D721Med (cell line): ENCODE results near the gene PWWP2B.

Experiments
- DNase-seq: peaks from one replicate; pipeline ENCODE4 v3.0.0; 2011; ENCODE audit warnings: low spot score; ENCODE audit not compliant: insufficient read length
- FAIRE-seq: peaks from 2 replicates; lab custom pipeline; 2011; peaks lifted over from hg19 to GRCh38; lab: Jason Lieb, UNC
- TF ChIP-seq, protein P1 (sequence below): IDR thresholded peaks from 2 replicates; pipeline ENCODE4 v1.5.1; 2012; ENCODE audit warnings: mild to moderate bottlenecking, control low read depth; ENCODE audit not compliant: insufficient read depth; ENCODE audit errors: missing control alignments

Gene PWWP2B

DNA sequence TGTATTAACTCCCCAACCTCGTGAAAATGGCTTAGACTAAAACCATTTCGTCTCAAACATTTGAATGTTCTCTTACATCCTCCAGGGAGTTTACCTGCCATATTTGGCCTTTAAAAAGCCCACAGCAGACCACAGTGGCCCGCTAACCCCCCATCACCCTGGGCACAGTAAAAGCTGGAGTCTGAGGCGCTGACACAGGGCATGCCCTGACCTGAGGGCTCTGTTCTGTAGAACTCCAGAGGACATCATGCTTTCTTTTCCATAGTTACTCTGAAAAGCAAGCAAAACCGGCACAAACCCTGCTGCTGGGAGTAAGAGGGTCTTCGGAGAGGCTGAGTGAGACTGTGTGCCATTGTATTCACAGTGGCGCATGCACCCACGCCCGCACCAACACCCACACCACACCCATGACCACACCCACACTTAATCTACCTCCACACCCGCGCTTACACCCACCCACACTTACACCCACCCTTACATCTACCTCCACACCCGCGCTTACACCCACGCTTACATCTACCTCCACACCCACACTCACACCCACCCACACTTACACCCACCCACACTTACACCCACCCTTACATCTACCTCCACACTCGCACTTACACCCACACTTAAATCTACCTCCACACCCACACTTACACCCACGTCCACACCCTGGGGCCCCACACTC is 32.9 kb upstream of the PWWP2B start:
- no peak for DNase-seq
- no peak for FAIRE-seq
- TF ChIP-seq, protein P1, sequence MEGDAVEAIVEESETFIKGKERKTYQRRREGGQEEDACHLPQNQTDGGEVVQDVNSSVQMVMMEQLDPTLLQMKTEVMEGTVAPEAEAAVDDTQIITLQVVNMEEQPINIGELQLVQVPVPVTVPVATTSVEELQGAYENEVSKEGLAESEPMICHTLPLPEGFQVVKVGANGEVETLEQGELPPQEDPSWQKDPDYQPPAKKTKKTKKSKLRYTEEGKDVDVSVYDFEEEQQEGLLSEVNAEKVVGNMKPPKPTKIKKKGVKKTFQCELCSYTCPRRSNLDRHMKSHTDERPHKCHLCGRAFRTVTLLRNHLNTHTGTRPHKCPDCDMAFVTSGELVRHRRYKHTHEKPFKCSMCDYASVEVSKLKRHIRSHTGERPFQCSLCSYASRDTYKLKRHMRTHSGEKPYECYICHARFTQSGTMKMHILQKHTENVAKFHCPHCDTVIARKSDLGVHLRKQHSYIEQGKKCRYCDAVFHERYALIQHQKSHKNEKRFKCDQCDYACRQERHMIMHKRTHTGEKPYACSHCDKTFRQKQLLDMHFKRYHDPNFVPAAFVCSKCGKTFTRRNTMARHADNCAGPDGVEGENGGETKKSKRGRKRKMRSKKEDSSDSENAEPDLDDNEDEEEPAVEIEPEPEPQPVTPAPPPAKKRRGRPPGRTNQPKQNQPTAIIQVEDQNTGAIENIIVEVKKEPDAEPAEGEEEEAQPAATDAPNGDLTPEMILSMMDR: no peak

DNA sequence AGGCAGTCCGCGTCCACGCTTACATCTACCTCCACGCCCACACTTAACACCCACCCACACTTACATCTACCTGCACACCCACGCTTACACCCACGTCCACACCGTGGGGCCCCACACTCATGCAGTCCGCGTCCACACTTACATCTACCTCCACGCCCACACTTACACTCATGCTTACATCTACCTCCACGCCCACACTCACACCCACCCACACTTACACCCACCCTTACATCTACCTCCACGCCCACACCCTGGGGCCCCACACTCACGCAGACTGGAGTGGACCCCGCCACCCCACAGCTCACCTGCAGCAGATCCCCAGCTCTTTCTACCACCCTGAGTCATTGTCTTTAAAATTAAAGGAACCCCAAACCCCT is 32.4 kb upstream of the PWWP2B start:
- DNase-seq (no peak), FAIRE-seq (no peak)
- TF ChIP-seq, protein P1: no peak

DNA sequence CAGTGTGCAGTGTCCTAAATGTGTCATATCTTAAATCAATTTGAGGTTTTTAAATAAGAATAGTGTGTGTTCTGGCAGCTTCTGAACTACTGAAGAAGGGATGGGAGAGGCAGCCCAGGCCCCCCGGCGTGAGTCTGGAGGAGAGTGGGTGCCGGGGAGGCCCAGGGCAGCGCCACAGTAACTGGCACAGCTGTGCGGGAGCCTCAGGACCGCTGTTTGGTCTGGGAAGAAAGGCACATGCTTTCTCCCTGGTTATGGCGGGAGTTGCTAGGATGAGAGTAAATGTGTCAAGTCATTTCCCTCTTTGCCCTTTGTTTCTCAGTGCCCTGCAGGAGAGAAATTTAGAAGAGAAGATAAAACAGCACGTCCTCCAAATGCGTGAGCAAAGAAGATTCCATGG is 31.9 kb upstream of the PWWP2B start:
- FAIRE-seq (no peak), DNase-seq (no peak)
- TF ChIP-seq, protein P1: no peak

DNA sequence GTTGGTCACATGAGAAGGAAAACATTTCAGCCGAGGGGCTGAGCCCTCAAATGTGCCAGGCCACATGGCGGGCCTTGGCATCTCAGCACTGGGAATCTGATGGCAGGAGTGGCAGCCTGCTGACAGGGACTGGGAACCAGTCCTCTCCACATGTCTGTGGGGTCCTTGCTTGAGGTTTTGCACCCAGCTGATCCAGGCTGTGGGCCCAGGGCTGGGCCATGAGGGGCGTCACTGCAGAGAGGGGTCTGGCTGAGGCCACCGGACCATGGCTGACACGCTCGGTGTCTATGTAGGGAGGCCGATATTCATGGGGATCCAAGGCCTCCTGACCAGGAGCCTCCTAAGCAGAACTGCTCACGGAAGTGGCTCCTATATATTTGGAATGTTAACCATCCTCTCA is 31.0 kb upstream of the PWWP2B start:
- FAIRE-seq (no peak), DNase-seq (no peak)
- TF ChIP-seq, protein P1: no peak

DNA sequence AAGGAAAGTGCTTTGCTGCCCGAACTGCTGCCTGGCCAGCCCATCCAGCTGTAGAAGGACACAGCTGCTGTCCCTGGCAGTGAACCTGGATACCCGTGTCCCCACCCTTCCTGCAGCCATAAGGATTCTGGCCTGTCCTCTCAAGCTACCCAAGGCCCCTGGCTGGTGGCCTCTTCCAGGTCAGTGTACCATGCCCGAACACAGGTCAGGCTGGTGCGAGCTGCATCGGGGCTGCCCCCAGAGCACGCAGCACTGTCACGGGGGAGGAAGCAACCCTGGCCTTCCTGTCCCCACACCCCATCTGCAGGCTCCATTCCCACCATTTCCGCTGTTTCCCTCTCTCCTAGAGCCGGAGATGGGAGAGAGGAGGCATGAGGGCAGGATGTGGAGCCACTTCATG is 30.5 kb upstream of the PWWP2B start:
- TF ChIP-seq, protein P1: no peak
- FAIRE-seq (no peak), DNase-seq (no peak)

DNA sequence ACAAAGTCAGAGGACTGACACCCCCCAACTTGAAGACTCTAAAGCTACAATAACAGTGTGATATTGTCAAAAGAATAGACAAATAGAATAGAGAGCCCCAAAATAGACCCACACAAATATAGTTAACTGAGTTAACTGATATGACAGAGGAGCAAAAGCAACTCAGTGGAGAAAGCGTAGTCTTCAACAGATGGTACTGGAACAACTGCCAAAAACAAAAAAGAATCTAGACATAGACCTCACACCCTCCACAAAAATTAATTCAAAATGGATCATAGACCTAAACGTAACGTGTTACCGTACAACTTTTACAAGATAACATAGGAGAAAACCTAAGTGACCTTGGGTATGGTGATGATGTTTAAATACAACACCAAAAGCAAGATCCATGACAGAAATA is 28.6 kb upstream of the PWWP2B start:
- TF ChIP-seq, protein P1: no peak
- FAIRE-seq: no peak
- DNase-seq: no peak

DNA sequence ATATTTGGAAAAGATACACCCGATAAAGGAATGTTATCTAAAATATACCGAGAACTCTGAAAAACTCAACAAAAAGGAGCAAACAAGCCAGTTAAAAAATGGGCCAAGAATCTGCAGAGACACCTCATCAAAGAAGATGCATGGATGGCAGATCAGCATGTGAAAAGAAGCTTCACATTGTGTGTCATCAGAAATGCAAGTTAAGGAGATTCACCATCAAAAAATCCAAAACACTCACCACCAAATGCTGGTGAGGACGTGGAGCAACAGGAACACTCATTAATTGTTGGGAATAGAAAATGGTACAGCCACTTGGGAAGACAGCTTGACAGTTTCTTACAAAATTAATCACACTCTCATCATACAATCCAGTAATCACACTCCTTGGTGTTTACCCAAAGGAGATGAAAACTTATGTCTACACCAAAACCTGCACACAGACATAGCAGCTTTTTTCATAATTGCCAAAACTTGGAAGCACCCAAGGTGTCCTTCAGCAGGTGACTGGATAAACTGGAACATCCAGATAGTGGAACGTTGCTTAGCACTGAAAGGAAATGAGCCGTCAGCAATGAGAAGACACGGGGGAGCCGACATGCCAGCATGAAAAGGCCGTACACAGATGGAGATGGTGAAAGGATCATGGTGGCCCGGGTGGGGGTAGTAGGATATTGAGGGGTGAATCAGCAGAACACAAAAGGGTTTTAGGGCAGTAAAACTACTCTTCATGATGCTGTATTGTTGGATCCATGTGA is 27.9 kb upstream of the PWWP2B start:
- FAIRE-seq (no peak), DNase-seq (no peak)
- TF ChIP-seq, protein P1: no peak
